ENCODE measurements around the gene RPS2.

The RPS2 gene

DNA sequence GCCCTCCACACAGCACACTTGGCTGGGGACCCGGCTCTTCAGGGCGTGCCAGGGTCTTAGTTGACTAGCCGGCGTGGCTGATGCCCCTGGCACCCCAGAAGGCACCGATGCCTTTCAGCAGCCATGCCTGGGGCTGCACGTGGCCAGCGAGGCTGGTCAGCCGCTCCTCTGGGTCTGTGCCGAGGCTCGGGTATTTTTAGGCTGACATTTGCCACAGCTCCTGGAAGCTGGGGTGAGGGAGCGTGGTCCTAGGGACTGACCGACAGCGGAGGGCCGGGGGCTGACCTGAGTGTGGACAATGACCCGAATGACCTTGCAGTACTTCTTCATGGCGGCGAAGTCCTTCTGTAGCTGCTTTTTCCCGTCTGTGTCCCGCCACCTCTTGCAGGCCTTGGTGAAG, 14.1 kb downstream of the RPS2 start:
- in situ Hi-C loops (cut with HindIII; ENCODE audit: low sequenced_read_pairs), result no loop called here
- TF ChIP-seq, protein P1, sequence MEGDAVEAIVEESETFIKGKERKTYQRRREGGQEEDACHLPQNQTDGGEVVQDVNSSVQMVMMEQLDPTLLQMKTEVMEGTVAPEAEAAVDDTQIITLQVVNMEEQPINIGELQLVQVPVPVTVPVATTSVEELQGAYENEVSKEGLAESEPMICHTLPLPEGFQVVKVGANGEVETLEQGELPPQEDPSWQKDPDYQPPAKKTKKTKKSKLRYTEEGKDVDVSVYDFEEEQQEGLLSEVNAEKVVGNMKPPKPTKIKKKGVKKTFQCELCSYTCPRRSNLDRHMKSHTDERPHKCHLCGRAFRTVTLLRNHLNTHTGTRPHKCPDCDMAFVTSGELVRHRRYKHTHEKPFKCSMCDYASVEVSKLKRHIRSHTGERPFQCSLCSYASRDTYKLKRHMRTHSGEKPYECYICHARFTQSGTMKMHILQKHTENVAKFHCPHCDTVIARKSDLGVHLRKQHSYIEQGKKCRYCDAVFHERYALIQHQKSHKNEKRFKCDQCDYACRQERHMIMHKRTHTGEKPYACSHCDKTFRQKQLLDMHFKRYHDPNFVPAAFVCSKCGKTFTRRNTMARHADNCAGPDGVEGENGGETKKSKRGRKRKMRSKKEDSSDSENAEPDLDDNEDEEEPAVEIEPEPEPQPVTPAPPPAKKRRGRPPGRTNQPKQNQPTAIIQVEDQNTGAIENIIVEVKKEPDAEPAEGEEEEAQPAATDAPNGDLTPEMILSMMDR (IDR thresholded peaks at IDR 0.05; ENCODE audit: low read depth, low read length), result no peak
- no peak overlapping the region for H3K4me3 ChIP-seq (ENCODE audit: low read depth, low read length)
- no peak for DNase-seq (ENCODE audit: low read depth, low spot score)

DNA sequence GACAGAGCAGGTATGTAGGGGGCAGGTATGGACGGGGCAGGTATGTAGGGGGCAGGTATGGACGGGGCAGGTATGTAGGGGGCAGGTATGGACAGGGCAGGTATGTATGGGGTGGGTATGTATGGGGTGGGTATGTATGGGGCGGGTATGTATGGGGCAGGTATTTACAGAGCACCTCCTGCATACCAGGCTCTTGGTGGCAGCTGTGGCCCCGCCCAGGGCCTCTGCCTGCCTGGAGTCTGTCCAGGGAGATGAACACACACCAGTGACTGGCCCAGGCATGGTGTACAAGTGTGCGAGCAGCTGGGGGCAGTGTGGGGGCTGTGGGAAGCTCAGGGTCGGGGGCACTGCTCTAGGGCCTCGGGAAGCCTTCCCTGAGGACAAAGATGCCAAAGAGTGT, 14.6 kb downstream of the RPS2 start:
- DNase-seq (ENCODE audit: low read depth, low spot score), result no peak
- TF ChIP-seq, protein P1 (IDR thresholded peaks at IDR 0.05; ENCODE audit: low read depth, low read length), result no peak
- H3K4me3 ChIP-seq (ENCODE audit: low read depth, low read length), result no peak overlapping the region
- in situ Hi-C loops (cut with HindIII; ENCODE audit: low sequenced_read_pairs), result no loop called here

DNA sequence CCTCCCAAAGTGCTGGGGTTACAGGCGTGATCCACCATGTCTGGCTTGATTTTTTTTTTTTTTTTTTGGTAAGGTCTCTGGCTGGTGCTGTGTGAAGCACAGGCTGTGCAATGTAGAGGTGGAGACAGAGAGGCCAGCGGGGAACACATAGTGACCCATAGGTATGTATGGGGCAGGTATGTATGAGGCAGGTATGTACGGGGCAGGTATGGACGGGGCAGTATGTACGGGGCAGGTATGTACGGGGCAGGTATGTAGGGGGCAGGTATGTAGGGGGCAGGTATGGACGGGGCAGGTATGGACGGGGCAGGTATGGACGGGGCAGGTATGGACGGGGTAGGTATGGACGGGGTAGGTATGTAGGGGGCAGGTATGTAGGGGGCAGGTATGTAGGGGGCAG, 15.1 kb downstream of the RPS2 start:
- no peak overlapping the region for H3K4me3 ChIP-seq (ENCODE audit: low read depth, low read length)
- TF ChIP-seq, protein P1 (IDR thresholded peaks at IDR 0.05; ENCODE audit: low read depth, low read length), result no peak
- in situ Hi-C loops (cut with HindIII; ENCODE audit: low sequenced_read_pairs), result no loop called here
- no peak for DNase-seq (ENCODE audit: low read depth, low spot score)

DNA sequence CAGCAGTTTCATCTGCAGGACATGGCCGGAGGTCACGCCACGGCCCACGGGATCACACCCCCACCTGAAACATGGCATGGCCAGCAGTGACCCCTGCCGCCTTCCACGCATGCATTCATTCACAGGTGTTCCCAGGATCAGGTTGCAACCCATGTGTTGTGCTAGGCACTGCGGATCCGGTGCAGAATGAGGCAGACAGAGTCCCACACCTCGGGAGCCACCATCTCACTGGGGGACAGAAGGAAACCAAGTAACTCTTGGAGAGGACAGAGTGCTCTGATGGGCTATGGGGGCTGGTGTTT, 17.3 kb downstream of the RPS2 start:
- H3K4me3 ChIP-seq (ENCODE audit: low read depth, low read length), result no peak overlapping the region
- DNase-seq (ENCODE audit: low read depth, low spot score), result no peak
- in situ Hi-C loops (cut with HindIII; ENCODE audit: low sequenced_read_pairs), result no loop called here
- TF ChIP-seq, protein P1 (IDR thresholded peaks at IDR 0.05; ENCODE audit: low read depth, low read length), result no peak

DNA sequence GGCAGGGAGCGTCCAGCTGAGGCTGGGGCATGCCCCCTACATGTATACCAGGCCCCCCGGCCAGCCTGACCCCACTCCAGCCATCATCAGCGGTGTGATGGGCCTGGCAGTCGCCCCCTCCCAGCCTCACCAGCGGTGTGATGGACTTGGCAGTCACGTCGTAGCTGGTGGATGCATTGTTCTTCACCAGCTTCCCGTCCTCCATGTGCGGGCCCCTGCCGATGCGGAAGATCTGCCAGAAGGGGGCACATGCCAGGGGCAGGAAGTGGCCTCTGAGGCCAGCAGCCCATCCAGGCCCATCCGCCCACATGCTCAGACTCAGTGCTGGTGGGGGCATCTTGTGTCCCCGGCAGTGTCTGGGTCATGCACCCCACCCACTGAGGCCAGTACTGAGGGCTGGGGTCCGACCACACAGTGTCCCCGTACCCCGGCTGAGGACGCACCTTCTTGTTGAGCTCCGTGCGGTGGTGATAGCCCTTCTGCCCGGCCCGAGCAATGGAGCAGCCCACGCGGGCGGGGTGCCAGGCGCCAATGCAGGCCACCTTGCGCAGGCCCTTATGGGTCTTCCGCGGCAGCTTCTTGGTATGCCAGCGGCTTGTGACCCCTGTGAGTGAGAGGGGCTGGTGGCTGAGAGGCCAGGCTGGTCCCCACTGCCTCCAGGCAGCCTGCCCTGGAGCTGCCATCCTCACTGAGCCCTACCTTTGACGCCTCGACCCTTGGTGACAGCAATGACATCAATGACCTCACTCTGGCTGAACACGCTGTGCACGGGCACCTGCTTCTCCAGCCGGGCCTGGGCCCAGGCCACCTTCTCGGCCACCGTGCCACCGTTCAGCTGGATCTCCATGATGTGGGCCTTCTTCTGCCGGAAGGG, 17.9 kb downstream of the RPS2 start:
- H3K4me3 ChIP-seq (ENCODE audit: low read depth, low read length), result no peak overlapping the region
- TF ChIP-seq, protein P1 (IDR thresholded peaks at IDR 0.05; ENCODE audit: low read depth, low read length), result peak; percentile 9
- in situ Hi-C loops (cut with HindIII; ENCODE audit: low sequenced_read_pairs), result no loop called here
- no peak for DNase-seq (ENCODE audit: low read depth, low spot score)

DNA sequence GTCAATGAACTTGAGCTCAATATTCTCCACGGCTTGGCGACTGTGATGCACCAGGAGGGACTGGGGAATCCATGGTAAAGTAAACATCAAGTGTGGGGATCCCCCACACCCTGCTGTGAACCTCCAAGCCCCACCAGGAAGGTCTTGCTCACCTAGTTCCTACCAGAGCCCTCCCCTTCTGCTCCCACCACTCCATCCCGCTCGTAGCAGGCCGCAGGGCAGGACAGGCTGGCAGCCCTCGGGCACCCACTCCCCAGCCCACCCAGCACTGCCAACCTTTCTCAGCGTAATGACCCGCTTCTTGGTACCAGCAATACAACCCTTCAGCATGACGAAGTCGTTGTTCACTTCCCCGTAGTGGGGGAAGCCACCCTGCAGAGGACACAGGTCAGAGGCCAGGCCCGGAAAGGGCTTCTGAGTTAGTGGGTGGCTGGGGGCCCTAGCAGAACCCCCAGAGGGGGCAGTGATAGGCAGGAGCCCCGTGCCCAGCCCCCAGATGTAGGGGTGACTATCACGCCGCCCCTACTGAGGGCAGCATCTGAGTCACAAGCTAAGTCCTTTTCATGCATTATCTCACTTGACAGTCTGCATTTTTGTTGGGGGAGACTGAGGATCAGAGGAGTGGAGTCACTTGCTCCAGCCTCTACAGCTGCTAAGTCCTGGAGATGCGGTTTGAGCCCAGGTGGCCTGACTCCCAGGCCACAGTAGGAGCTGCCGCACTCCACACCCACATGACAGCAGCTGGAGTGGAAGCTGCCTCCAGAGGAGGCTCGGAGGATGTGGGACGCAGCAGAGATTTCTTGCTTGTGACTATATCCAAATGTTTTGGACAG, 18.9 kb downstream of the RPS2 start:
- in situ Hi-C loops (cut with HindIII; ENCODE audit: low sequenced_read_pairs), result no loop called here
- DNase-seq (ENCODE audit: low read depth, low spot score), result no peak
- TF ChIP-seq, protein P1 (IDR thresholded peaks at IDR 0.05; ENCODE audit: low read depth, low read length), result no peak

More for the DNA sequence above, 18.9 kb downstream of the RPS2 start:
- H3K4me3 ChIP-seq (ENCODE audit: low read depth, low read length), result no peak overlapping the region

All from astrocyte of the spinal cord (primary cell).